Hematopoietic multipotent progenitor cell treated with erythropoietin and hydrocortisone succinate and interleukin-3 and kit ligand, for 17 days (in vitro differentiated cells): ENCODE data around the gene ABAT.
A peak's percentile ranks its signal among the peaks of the same experiment; 100 is the strongest.

ENCODE experiments used
- DNase-seq: peaks from one replicate; pipeline ENCODE4 v3.0.0-alpha.2; 2015; ENCODE audit warnings: low spot score

The ABAT gene

GRCh38 chr16:8674413-8675022 is at the start of gene ABAT:
Gene ABAT (plus strand): TSS chr16:8674617. CDS start chr16:8735740, 61,123 bp downstream.
- peak; percentile 78 for DNase-seq

GRCh38 chr16:8625491-8626087 is 48.8 kb upstream of the ABAT start:
- DNase-seq: no peak

GRCh38 chr16:8626946-8627345 is 47.5 kb upstream of the ABAT start:
- no peak for DNase-seq

- DNase-seq: no peak
Observed at GRCh38 chr16:8627456-8627855, 47.0 kb upstream of the ABAT start.

DNA sequence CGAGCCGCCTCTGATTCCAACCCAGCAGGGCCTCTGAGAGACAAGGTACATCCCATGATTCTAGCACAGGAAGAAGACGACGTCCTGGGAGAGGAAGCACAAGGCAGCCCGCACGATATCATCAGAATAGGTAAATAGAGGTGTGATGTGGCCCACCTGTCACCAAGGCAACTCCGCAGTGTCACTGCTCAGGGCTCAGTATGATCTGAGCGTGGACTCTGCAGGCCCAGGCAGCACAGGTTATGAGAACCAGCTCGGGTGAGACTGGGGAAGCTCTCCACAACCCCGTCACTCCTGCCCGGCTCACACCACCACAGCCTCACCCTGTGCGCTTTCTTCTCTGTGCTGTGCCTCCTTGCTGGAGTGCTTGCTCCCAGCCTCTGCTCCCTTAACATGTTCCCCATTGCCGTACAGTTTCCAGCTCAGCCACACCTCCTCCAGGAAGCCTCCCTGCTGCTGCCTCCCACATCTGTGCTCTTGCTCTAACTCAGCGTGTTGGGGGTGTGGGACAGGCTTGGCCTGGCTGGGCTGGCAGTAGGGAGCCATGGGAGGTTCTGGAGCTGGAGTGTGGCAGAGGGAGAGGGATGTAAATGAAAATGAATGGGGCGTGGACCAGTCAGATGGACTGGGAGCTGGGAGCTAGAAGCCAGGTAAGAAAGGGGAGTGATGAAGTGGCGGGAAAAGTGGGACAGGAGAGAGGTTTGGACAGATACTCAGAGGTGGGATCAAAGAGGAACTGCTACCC is 45.3 kb upstream of the ABAT start:
- no peak for DNase-seq

GRCh38 chr16:8630255-8630953 is 44.0 kb upstream of the ABAT start:
- no peak for DNase-seq

GRCh38 chr16:8631373-8631772 is 43.0 kb upstream of the ABAT start:
- no peak for DNase-seq

- DNase-seq: no peak
Observed at GRCh38 chr16:8631818-8632465, 42.5 kb upstream of the ABAT start.

DNA sequence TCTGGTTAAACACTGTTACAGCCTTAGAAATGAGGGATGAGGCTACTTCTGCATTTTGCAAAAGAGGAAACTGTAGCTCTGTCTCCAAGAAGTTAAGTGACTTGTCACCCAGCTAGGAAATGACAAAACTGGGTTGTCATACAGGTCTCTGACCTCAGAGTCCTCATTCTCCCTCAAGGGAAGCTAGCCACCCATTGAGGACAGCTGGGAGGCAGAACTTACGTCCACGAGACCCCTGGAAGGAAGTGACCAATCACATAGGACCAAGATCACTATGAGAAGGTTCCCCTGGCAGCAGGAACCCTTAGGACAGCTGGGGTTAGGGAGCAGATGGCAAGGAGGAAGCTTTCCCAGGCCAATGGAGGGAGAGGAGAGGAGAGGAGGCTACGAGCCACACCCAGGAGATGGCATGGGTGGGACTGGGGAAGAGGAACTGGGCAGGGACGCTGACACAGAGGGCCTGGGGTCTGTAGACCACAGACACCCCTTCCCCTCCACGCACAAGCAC is 41.7 kb upstream of the ABAT start:
- no peak for DNase-seq

- DNase-seq: peak; percentile 33
Observed at GRCh38 chr16:8634991-8635736, 39.3 kb upstream of the ABAT start.

DNA sequence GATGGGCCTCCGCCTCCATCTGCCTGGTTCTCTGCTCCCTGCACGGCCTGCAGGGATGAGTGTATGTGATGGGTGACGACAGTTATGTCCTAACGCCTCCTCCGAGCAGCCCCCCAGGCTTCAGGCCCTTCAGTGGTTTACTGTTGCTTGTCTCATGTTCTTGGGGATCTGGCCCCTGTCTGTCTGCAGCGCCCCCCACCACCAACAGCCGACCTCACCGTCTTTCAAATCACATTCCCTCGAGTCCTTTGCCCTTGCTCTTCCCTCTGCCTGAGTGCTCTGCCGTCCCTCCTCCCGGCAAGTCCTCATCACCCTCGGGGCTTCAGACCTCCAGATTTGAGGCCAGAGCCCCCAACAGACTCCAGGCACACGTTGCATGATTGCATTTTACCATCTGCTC is 34.7 kb upstream of the ABAT start:
- no peak for DNase-seq

DNA sequence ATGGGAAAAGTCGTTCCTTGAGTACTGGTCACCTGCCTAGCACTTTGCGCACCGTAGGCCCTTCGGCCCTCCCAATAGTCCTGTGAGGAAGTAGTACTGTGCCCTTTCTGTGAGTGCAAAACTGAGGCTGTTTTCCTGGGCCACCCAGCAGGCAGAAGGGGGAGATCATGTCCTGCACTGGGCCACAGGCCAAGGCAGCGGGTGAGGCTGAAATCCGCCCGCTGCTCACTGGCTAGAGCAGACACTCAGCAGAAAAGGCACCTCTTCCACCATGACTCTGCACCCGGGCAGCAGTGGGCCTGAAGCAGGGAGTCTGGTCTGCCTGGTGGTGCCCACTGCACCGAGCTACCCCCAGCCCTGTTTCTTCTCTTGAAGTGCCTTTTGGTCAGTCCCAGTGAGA is 32.7 kb upstream of the ABAT start:
- DNase-seq: peak; percentile 85

- DNase-seq: no peak
Observed at GRCh38 chr16:8642146-8642545, 32.3 kb upstream of the ABAT start.

- DNase-seq: peak; percentile 37
Observed at GRCh38 chr16:8644211-8645140, 29.9 kb upstream of the ABAT start.

GRCh38 chr16:8645141-8645521 is 29.3 kb upstream of the ABAT start:
- no peak for DNase-seq

DNA sequence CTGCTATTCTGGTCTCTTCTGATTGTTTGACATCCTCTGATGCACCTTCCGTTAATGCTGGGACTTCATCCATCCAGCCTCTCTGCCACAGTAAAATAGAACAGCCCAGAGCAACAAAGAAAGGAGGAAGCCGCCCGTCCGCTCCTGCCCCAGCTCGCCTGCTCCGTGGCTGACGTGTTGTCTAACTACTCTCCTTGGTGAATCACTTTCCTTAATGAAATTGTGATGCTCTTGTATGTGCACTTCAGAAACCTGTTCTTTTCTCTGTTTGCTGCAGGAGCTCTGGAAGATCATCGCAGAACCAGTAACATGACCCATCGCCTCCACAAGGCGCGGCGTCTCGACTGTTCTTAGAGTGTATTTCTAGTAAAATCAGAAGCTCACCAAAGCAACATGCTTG is 28.6 kb upstream of the ABAT start:
- DNase-seq: peak; percentile 12

- DNase-seq: peak; percentile 74
Observed at GRCh38 chr16:8646326-8647053, 27.9 kb upstream of the ABAT start.

DNA sequence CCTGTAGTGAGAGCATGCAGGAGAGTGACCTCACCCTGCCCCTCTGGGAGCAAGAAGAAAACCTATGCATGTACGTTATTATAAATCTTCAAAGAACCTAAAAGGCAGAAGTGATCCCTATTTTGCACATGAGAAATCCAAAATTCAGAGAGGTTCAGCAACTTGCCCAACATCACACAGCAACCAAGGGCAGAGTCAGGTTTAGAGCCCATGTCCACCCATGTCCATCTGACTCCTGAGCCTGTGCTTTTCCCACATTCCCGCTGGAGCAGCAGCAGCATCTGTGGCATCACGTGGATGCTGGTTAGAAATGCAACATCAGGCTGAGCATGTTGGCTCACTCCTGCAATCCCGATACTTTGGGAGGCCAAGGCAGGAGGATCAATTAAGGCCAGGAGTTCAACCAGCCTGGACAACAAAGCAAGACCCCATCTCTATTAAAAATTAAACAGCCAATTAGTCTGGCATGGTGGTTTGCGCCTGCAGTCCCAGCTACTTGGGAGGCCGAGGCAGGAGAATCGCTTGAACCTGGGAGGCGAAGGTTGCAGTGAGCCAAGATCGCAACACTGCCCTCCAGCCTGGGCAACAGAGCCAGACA is 26.6 kb upstream of the ABAT start:
- no peak for DNase-seq

DNA sequence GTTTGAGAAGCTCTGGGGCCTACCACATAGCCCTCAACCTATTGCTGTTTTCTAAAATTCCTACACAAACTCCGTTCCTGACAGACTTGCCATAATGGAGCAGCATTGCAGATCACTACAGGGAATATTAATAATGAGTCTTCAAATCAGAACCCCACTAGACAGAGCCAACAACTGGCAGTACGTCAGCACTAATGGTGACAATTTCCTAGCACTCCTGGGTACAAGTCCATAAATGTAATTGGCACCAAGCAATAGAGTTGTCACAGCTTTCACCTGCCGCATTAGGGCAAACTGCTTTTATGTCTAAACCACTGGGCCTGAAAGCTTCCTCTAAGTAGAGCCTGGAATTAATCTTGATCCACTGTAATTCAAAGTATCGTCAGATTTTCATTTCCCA is 25.5 kb upstream of the ABAT start:
- DNase-seq: no peak
